ENCODE measurements around the gene NPFFR1.

Gene NPFFR1

GRCh38 chr10:70328018-70328417 is 44.2 kb upstream of the NPFFR1 start:
- ChIA-PET CTCF (interaction anchor here (0.7 kb wide), 1 partner anchor 14 kb away, joined by 4 read pairs; no protein-coding TSS in a partner anchor), POLR2A (interaction anchor here (0.6 kb wide), 1 partner anchor 158 kb away, joined by 3 read pairs; the partner anchor contains the start of gene SAR1A)
- Histone ChIP-seq H3K4me3 (ENCODE audit: low read depth, low read length) (no peak overlapping the region), H3K9me3 (ENCODE audit: control insufficient read depth, insufficient read depth, low read depth, low read length) (no peaks in the 10 kb centered on the region), H3K36me3 (ENCODE audit: control insufficient read depth in 2 of 2, insufficient read depth in 1 of 2, low read length in 2 of 2) (no peaks in the 10 kb centered on the region), H3K4me1 (ENCODE audit: control insufficient read depth, insufficient read depth, low read length) (peaks cover 7% of the 10 kb centered on the region), H3K27ac (ENCODE audit: extremely low read depth, low read depth, low read length) (no peak overlapping the region)
- TF ChIP-seq ZBTB21 (tag by site-specific recombination; IDR thresholded peaks at IDR 0.05) (no peak), ZNF404 (tag by site-specific recombination; IDR thresholded peaks at IDR 0.05) (no peak), ZNF544 (tag by site-specific recombination; IDR thresholded peaks at IDR 0.05) (no peak), MZF1 (tag by site-specific recombination; IDR thresholded peaks at IDR 0.05; ENCODE audit: borderline replicate concordance) (no peak), ZNF664 (tag by site-specific recombination; IDR thresholded peaks at IDR 0.05) (peak; percentile 96), OVOL3 (tag by site-specific recombination; IDR thresholded peaks at IDR 0.05) (no peak)

GRCh38 chr10:70324951-70325781 is 41.4 kb upstream of the NPFFR1 start:
- Histone ChIP-seq H3K27ac (ENCODE audit: extremely low read depth, low read depth, low read length) (no peak overlapping the region), H3K36me3 (ENCODE audit: control insufficient read depth in 2 of 2, insufficient read depth in 1 of 2, low read length in 2 of 2) (no peaks in the 10 kb centered on the region), H3K4me3 (ENCODE audit: low read depth, low read length) (no peak overlapping the region), H3K9me3 (ENCODE audit: control insufficient read depth, insufficient read depth, low read depth, low read length) (no peaks in the 10 kb centered on the region), H3K4me1 (ENCODE audit: control insufficient read depth, insufficient read depth, low read length) (no peaks in the 10 kb centered on the region)
- POLR2A ChIA-PET: interaction anchor here (0.7 kb wide), 1 partner anchor 39 kb away, joined by 3 read pairs; no protein-coding TSS in a partner anchor
- CTCF ChIA-PET: interaction anchor here (0.6 to 1.0 kb wide), 3 partner anchors 58 to 556 kb away, joined by 3 read pairs; partner anchors contain the start of gene TYSND1
- TF ChIP-seq OVOL3 (tag by site-specific recombination; IDR thresholded peaks at IDR 0.05): no peak
- peak; percentile 76 for TF ChIP-seq ZNF600 (tag by site-specific recombination; IDR thresholded peaks at IDR 0.05)
- TF ChIP-seq MEIS1 (CRISPR knock-in tag; IDR thresholded peaks at IDR 0.05; ENCODE audit: borderline replicate concordance): no peak
- no peak for TF ChIP-seq ZNF239 (tag by site-specific recombination; IDR thresholded peaks at IDR 0.05)
- TF ChIP-seq, protein P1, sequence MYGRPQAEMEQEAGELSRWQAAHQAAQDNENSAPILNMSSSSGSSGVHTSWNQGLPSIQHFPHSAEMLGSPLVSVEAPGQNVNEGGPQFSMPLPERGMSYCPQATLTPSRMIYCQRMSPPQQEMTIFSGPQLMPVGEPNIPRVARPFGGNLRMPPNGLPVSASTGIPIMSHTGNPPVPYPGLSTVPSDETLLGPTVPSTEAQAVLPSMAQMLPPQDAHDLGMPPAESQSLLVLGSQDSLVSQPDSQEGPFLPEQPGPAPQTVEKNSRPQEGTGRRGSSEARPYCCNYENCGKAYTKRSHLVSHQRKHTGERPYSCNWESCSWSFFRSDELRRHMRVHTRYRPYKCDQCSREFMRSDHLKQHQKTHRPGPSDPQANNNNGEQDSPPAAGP (tag by site-specific recombination; IDR thresholded peaks at IDR 0.05): peak; percentile 55; the same call in 1 of the 2 replicates
- TF ChIP-seq ZNF704 (tag by site-specific recombination; IDR thresholded peaks at IDR 0.05): no peak
- no peak for TF ChIP-seq ZNF529 (tag by site-specific recombination; IDR thresholded peaks at IDR 0.05; ENCODE audit: insufficient replicate concordance)
- no peak for TF ChIP-seq ZNF112 (tag by site-specific recombination; IDR thresholded peaks at IDR 0.05)
- no peak for TF ChIP-seq YY1 (tag by site-specific recombination; IDR thresholded peaks at IDR 0.05)
- peak; percentile 48; the same call in 1 of the 2 replicates for TF ChIP-seq KLF1 (tag by site-specific recombination; IDR thresholded peaks at IDR 0.05)
- TF ChIP-seq ZBTB17 (tag by site-specific recombination; IDR thresholded peaks at IDR 0.05): peak; percentile 60
- TF ChIP-seq SCRT1 (tag by site-specific recombination; IDR thresholded peaks at IDR 0.05; ENCODE audit: borderline replicate concordance): no peak
- no peak for TF ChIP-seq ZBTB8A (tag by site-specific recombination; IDR thresholded peaks at IDR 0.05)
- no peak for TF ChIP-seq ZNF37A (tag by site-specific recombination; IDR thresholded peaks at IDR 0.05)
- no peak for TF ChIP-seq ZFP37 (tag by site-specific recombination; IDR thresholded peaks at IDR 0.05)
- no peak for TF ChIP-seq ZNF621 (tag by site-specific recombination; IDR thresholded peaks at IDR 0.05)
- no peak for TF ChIP-seq ZNF747 (tag by site-specific recombination; IDR thresholded peaks at IDR 0.05)
- TF ChIP-seq ZNF398 (tag by site-specific recombination; IDR thresholded peaks at IDR 0.05): peak; percentile 25; the same call in 1 of the 2 replicates
- no peak for TF ChIP-seq ZNF518A (tag by site-specific recombination; conservative IDR thresholded peaks at IDR 0.05; ENCODE audit: low read depth)
- peak; percentile 46 for TF ChIP-seq ZIC2 (tag by site-specific recombination; IDR thresholded peaks at IDR 0.05)
- TF ChIP-seq ZBTB21 (tag by site-specific recombination; IDR thresholded peaks at IDR 0.05): no peak
- TF ChIP-seq HOXA7 (CRISPR knock-in tag; IDR thresholded peaks at IDR 0.05; ENCODE audit: borderline replicate concordance): no peak

Measured in HEK293 (cell line).